GM18868 (cell line): Measurements from ENCODE around the gene NUDT19.
A peak's percentile ranks its signal among the peaks of the same experiment; 100 is the strongest.
"Not testable (repeated sequence)": the region's sequence is repeated elsewhere in the genome, so short reads cannot be mapped to it uniquely, and the experiment has no call there.

ENCODE experiments used
- ATAC-seq: cut with Tn5 transposase; IDR thresholded peaks from one replicate; pipeline ENCODE4 v1.9.1; 2021; ENCODE audit warnings: mild to moderate bottlenecking, moderate library complexity; ENCODE audit not compliant: unreplicated experiment

Gene NUDT19

DNA sequence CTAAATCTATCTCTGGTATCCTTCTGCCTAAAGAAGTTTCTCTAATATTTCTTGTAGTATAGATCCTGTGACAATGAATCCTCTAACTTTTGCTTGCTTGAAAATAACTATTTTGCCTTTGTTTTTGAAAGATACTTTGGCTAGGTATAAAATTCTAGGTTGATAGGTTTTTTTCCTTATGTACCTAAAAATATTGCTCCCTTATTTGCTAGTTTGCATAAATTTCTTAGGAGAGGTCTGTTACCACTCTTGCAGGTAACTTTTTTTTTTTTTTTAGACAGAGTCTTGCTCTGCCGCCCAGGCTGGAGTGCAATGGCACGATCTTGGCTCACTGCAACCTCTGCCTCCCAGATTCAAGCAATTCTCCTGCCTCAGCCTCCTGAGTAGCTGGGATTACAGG lies 12.4 kb downstream of the NUDT19 start:
- not testable (repeated sequence) for ATAC-seq

DNA sequence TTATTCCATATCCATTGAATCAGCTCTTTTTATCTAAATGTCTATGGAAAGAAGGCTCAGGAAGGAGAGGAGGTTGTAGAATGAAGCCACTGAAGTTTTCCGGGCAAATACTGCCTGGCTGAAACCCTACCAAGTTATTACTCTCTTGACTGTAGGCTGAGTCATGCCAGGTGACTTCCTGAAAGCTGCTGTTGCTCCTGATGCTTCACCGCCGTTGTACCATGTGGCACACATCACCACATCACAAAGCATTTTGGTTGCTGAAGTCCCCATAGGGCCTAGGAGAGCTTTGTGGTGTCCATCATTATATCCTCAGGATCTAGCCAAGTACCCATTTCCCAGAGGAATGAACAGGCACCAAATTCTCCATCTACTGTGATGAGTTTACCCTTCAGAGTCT lies 16.8 kb downstream of the NUDT19 start:
- no peak for ATAC-seq

DNA sequence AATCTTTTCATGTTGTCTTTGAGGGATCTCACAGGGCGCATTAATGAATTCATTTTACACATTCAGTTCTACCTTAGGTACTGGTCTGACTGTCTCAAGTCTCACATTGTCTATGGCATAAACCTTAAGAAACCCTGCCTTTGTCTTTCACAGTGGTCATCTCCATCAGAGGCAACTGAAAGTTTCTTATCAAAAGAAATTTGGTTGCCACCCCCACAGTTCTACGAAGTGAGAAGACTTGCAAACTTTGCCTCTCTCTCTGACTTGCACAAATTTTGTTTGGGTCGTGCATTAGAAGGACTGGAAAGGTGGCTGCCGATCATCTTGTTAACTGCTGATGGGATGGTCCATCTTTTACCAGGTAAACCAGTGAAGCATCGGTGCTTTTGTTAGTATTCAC lies 17.4 kb downstream of the NUDT19 start:
- no peak for ATAC-seq

DNA sequence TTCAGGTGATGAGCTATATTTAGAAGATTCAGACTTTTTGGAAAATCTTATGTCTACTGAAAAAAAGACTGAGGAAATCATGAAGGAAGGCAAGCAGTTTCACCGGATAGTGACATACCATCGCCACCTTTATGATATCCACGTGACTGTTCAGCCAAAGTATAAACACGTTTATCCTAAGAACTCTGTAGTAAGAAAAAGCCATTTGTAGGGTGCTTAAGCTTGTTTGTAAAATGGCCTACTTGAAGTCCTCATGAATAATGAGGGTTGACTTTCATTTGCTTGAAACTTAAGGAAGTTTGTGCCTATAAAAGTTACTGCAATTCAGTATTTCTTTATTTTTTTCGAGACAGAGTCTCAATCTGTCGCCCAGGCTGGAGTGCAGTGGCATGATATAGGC lies 20.1 kb downstream of the NUDT19 start:
- no peak for ATAC-seq

DNA sequence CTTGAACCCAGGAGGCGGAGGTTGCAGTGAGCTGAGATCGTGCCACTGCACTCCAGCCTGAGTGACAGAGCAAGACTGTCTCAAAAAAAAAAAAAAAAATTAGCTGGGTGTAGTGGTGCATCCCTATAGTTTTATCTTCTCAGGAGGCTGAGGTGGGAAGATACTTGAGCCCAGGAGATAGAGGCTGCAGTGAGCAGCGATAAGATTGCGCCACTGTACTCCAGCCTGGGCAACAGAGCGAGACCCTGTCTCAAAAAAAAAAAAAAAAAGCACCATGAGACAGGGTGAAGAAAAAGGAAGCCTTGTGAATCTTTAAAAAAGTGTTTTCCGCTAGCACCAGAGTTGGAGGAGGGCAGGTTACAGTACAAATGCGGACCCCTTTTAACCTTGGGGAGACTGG lies 24.6 kb downstream of the NUDT19 start:
- ATAC-seq, result not testable (repeated sequence)

DNA sequence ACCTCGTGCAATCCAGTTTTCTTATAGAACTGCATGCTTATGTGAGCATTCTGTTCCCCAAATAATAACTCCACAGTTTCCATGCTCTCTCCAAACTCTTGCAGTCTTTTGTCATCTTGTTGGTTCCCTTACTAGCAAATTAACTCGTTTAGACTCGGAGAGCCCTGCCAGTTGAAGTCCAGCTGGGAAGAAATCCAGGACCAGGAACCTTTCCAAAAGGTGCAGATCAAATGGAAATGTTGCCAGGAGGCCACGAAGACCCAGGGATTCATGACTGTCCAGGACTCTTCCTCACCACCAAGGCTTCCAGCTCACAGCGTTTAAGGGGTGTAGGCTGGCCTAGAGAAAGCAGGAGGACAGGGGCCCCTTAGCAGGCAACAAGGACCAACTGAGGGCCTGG lies 25.9 kb downstream of the NUDT19 start:
- ATAC-seq, result no peak

DNA sequence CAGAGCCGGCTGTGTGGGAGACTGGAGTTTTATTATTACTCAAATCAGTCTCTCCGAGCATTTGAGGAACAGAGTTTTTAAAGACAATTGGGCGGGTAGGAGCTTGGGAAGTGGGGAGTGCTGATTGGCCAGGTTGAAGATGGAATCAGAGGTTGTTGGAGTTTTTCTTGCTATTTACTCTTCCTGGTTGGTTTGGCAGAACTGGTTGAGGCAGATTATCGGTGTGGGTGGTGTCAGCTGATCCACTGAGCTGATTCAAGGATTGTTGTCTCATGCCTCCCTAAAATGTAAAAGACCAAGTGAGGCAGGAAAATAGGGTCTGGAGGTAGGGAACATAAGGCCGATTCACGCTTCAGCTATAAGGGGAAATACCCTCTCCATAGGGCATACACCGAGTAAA lies 26.7 kb downstream of the NUDT19 start:
- ATAC-seq, result no peak

DNA sequence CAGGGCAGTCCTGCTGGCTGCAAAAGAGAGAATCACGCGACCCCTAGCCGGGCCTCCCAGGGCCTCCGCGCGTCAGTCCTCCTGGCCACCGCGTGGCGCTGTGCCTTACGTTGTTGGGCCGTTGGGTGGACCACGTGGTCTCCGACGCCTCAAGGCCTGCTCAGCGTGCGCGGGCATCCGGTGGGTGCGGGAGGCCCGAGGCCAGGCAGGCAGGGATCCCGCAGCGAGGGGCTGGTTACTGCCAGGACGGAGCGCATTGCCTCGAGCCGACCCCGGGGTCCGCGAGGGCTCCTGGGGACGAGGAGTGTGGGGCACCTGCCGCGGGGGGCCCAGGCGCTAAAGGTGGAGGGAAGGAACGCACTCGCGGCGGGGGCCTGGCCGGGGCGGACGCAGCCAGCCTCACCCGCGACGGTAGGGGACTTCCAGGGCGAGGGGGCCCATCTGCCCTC lies 28.0 kb downstream of the NUDT19 start, which contains the start of gene TDRD12:
TSS of gene TDRD12 (plus strand) at position 157 of the 449 bp plus-strand sequence. CDS start 306 bp downstream, outside the sequence.
- no peak for ATAC-seq

DNA sequence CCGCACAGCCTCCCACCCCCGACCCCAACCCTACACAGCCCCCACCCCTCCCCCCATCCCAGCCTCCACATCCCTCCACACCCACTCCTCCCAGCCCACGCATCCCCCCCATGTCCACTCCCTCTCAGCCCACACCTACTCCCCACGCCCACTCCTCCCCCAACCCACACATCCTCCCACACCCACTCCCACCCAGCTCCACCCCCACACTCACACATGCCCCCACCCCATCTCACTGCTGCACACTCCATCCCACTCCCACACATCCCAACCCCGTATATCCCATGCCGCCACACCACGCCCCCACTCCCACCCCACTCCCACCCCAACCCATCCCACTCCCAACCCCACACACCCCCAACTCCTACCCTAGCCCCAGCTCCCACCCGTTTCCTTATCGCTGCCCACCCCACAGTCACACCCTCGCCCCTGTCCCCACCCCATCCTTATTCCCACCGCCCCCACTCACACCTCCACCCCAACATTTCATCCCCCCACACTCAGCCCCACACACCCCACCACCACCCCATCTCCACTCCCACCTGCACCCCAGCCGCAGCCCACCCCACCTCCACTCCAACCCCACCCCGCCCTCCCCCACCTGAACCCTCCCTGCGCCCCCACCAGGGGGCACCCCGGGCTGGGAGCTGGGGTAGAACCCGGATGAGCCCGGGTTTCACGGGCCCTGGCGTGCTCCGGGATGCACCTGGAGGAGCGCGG lies 28.8 kb downstream of the NUDT19 start:
- ATAC-seq, result no peak

DNA sequence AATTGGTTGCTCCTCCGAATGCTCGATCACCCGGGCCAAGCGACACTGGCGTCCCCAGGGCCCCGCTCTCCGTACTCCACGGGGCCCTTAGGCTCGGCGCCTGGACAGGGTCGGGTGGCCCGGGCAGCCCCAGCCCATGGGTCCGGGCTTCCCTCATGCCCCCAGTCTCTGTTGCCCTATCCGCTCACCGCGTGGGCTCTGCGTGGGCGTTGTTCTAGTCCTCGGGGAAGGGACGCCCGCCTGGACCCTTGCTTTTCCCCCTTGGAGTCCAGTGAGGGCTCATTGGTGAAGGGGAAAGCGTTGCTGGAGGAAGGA lies 29.3 kb downstream of the NUDT19 start:
- ATAC-seq, result no peak

DNA sequence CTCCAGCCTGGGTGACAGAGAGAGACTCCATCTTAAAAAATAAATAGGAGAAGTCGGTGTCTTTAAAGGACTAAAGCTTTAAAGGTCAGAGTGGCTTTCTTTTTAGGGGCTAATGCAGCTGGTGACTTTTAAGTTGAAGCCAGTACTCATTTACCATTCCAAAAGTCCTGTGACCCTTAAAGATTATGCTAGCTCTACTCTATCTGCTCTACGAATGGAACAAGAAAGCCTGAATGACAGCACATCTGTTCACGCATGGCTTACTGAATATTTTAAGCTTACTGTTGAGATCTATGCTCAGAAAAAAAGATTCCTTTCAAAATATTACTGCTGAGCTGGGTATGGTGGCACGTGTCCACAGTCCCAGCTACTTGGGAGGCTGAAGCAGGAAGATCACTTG lies 44.3 kb downstream of the NUDT19 start:
- ATAC-seq, result no peak

DNA sequence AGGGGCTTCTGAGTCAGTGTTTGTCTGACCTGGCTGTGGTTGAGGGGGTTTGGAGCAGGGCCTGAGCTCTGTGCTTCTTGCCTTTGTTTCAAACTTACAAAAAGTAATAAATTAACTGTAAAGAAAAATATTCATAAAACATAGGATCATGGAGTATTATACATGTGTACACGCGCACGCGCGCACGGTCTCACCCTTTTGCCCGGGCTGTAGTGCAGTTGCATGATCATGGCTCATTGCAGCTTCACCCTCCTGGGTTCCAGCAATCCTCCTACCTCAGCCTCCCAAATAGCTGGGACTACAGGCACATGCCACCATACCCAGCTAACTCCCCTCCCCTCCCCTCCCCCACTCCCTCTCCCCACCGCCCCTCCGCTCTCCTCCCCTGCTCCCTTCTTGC lies 51.4 kb downstream of the NUDT19 start:
- no peak for ATAC-seq

DNA sequence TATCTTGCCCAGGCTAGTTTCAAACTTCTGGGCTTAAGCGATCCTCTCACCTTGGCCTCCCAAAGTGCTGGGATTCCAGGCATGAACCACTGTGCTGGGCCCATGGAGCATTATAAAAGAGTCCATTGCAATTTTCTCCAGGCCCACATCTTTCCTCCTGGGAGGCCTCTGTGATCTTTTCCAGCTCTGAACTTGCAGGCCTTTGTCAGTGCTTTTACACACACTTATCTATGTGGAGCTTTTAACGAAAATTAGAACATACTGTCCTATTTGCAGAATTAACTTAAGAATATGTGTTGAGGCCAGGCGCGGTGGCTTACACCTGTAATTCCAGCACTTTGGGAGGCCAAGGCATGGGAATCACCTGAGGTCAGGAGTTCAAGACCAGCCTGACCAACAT lies 51.8 kb downstream of the NUDT19 start:
- ATAC-seq, result no peak

DNA sequence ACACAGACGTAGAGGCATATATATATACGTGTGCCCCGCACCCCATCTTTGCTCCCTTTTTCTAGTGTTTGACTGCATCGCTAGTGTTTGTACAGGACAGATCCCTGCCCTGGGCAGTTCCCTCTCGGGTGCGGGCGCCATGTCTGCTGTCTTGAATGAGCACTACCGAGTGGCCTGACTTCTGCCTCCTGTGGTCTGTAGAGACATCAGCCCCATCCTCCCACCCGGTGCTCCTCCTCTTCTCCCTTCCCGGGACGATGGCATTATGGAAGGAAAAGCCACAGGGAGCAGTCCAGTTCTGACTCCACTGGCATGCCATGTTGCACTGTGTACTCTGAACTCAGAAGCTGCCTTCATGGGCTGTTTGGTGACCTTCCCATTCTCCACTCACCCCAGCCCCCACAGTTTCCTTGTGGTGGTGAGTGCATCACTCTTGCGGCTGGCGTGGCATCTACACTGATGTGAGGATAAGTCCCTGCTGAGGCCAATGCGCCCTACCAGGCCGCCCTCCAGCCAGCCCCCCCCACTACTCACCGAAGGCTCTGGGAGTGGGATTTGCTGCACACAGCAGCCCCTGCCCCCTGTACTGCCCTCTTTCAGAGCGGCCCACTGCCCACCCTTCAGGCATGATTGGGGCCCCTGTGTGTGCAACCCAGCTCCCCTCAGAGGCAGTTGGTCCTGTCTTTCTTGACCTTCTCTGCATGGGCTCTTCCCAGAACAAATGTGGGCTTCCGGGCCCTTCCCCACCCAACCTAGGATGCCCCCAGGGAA lies 53.1 kb downstream of the NUDT19 start:
- ATAC-seq, result no peak

DNA sequence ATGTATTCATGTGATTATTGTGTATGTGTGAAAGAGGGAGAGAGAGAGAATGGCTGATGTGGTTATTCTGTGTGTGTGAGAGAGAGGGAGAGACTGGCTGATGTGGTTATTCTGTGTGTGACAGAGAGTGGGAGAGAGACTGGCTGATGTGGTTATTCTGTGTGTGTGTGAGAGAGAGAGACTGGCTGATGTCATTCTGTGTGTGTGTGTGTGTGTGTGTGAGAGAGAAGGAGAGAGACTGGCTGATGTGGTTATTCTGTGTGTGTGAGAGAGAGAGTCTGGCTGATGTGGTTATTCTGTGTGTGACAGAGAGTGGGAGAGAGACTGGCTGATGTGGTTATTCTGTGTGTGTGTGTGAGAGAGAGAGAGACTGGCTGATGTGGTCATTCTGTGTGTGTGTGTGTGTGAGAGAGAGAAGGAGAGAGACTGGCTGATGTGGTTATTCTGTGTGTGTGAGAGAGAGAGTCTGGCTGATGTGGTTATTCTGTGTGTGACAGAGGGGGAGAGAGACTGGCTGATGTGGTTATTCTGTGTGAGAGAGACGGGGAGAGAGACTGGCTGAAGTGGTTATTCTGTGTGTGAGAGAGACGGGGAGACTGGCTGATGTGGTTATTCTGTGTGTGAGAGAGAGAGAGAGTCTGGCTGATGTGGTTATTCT lies 54.1 kb downstream of the NUDT19 start:
- ATAC-seq, result not testable (repeated sequence)

DNA sequence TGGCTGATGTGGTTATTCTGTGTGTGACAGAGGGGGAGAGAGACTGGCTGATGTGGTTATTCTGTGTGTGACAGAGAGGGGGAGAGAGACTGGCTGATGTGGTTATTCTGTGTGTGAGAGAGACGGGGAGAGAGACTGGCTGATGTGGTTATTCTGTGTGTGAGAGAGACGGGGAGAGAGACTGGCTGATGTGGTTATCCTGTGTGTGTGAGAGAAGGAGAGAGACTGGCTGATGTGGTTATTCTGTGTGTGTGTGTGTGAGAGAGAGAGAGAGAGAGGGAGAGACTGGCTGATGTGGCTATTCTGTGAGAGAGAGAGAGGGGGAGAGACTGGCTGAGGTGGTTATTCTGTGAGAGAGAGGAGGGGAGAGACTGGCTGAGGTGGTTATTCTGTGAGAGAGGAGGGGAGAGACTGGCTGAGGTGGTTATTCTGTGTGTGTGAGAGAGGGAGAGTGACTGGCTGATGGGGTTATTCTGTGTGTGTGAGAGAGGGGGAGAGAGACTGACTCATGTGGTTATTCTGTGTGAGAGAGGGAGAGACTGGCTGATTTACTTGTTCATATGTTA lies 55.1 kb downstream of the NUDT19 start:
- peak; percentile 48 for ATAC-seq

DNA sequence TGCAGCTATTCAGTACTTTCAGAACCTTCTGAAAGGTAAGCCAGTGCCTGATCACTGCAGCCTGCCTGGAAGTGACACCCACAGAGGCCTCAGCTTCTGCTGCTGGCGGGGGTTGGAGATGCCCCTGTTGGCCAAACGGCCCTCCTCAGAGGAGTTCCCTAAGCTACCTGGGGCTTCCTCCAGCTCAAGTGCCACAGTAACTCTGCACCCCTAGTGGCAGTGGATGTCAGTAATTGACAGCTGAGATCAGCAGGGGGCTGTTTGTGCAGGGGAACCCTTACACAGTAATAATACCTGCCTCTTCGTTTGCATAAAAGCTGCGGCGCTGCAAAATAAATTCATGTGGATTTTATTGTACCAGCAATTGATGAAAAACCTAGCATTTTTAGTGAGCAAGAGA lies 56.9 kb downstream of the NUDT19 start:
- peak; percentile 66 for ATAC-seq

DNA sequence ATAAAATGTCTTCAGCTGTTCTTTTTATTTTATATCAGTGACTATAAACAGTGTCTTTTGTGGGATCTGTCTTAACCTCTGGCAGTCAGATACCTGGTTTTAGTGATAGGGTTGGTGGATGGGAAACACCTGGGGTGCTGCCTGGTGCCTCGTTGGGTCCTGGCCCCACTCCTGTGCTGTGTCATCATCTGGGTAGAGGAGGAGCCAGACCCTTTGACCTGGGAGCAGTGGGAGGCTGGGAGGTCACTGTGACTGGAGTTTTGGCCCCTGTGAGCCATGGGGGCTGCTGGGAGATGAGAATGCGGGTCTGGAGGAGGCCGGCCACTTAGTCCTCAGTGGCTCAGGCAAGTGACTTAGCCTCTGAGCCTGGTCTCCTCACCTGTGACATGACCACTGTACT lies 57.3 kb downstream of the NUDT19 start:
- no peak for ATAC-seq

DNA sequence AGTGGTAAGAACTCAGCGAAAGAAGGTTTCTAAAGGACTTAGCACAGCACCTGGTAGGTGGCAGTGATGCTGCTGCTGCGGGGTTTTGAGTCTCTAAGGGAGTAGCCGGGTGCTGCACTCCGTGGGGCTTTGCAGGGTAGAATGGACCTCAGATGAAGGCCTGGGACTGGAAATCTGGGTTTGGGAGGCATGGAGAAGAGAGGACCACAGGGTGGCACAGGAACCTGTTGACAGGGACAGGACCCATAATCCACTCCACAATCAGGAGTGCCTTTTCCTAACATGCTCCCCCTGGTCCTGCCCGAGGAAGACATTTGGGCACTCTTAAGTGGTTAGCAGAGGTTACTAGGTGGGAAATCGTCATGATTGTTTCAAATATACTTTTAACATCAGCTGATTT lies 57.7 kb downstream of the NUDT19 start:
- ATAC-seq, result no peak

DNA sequence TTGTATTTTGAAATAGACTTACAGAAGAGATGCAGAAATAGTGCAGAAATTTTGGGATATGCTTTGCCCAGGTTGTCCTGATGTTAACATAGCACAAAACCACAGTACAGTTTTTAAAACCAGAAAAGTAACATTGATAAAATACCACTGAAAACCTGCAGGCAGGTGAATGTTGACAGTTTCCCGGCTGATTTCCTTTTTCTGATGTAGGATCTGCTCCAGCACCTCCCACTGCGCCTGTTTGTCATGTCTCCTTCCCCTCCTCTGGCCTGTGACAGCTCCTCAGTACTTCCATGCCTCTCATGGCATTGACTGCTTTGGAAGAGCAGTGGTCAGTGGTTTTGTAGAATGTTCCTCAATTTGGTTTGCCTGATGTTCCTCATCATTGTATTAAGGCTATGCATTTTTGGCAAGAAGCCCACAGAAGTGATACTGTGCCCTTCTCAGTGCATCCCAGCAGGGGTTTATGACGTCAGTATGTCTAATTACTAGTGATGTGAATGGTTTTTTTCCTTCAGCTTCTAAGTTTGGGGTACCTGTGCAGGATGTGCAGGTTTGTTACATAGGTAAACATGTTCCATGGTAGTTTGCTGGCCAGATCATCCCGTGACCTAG lies 58.9 kb downstream of the NUDT19 start:
- no peak for ATAC-seq

DNA sequence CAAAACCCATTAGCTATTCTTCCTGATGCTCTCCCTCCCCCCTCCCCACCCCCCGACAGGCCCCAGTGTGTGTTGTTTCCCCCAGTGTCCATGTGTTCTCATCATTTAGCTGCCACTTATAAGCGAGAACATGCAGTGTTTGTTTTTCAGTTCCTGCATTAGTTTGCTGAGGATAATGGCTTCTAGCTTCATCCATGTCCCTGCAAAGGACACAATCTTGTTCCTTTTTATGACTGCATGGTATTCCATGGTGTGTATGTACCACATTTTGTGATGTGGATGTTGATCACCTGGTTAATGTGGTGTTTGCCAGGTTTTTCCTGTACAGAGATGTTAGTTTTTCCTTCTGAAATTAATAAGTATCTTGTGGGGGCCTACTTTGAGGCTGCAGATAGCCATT lies 59.4 kb downstream of the NUDT19 start:
- ATAC-seq, result no peak
